NCI-H2196 treated with DMSO at 0.1 percent for 48 hours (cell line): ENCODE measurements around the gene MYBPHL.
"Not testable (repeated sequence)": the region's sequence is repeated elsewhere in the genome, so short reads cannot be mapped to it uniquely, and the experiment has no call there.

ENCODE experiments used
- DNase-seq: peaks from one replicate; lab custom pipeline; 2025; ENCODE audit not compliant: unreplicated experiment; lab: John Stamatoyannopoulos, UW

MYBPHL gene

DNA sequence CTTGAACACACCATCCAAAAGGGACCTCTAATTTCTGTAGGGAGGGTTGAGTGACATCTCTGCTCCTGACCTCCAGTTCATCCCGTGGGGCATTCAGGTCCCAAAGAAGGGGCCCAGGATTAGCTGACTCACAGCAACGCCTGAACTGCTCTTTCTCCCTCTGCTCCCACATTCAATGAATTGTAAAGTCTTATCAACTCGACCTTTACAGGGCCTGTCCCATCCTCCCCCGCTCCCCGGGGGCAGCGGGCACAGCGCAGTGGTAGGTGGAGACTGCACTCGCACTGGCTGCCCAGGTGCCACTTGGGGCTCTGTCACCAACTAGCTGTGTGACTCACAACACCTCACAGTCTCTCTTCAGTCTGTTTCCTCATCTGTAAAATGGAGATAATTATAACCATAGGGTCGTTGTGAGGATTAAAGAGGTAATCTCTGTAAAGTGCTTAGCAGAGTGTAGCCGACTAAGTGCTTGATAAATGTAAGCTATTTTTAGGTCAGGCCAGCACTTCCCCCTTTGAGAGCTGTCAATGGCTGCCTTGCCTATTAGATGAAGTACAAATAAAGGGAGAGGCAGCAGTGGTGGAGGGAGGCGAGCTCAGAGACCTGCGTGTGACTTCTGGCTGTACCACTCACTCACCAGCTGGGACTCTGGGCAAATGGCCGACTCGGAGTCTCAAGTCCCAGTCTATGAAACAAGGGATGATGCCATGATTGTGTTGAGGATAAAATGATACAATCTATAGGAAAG lies 637 bp upstream of the MYBPHL start:
- no peak for DNase-seq

DNA sequence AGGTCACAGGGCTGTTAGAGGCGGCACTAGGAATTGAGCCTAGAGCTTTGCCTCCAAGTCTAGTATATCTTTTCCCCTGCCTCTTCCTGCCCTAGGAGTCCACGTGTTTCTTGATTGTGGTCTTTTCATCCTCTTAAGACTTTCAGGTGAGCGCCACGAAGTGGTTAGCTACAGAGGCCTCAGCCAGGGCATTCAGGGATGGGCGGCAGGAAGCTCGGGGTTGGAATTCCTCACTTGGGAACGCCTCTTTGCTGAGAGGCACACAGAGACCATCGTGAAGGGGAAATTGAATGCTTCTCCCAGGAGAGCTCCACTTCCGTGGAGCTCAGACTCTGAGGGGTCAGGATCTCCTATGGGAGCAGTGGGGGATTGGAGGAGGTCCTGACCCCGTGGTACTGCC lies 820 bp downstream of the MYBPHL start:
- not testable (repeated sequence) for DNase-seq

DNA sequence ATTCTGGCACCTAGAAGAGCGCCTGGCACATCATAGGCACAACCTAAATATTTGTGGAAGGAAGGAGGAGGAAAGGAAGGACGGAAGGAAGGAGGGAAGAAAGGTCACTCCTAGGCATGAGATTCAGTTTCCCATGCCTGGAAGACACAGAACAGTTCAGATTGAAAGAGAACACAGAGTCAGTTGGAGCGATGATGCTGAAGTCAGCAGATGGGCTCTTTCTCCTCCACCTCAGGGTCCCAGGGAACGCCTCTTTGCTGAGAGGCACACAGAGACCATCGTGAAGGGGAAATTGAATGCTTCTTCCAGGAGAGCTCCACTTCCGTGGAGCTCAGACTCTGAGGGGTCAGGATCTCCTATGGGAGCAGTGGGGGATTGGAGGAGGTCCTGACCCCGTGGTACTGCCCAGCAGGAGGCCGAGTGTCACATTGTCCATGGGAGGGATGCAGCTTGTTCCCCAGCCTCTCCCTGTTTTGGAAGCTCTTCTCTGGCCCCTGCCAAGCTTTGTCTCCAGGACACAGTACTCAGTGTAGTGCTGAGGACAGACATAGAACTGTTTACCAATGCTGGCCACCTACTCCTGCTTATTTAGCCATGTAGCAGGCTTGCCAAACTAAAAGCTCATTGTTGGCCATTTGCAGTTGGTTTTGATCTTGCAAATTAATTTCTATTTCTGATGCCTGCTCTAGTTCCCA lies 2.4 kb downstream of the MYBPHL start:
- no peak for DNase-seq

DNA sequence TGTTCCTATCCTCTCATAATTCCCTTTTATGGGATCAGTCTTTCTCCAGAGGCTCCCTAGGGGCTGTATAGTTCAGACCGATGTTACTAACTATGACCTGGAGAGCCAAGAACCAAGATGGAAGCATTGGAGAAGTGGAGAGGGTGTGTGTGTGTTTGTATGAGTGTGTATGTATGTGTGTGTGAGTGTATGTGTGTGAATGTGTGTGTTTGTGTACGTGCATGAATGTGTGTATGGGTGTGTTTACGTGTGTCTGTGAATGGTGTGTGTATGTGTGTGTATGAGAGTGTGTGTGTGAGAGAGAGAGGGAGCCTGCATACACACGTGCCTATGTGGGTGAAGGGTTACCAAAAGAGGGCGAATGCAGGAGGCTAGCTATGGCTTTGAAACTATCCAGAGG lies 4.9 kb downstream of the MYBPHL start:
- no peak for DNase-seq

DNA sequence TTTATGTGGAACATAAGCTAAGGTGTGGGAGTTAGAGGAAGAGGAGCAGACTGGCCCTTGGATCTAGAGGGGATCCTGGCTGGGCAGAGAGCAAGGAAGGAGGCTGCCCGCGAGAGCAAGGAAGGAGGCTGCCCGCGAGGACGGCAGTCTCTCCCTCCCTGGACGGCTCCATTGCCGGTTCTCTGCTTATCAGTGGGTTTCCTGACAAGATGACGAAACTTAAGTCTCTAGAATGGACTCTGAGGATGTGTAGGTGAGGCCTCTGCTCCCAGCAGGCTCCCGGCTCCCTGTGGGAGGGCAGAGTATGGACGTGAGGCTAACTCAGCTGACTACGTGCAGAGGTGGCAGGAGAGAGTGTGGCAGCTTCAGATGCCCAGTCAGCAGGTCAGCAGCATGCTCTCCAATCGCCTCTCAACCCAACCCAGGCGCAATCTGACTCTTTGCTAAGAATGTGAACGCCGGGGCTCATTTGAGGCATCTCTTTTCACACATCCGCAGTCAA lies 6.1 kb downstream of the MYBPHL start:
- no peak for DNase-seq

DNA sequence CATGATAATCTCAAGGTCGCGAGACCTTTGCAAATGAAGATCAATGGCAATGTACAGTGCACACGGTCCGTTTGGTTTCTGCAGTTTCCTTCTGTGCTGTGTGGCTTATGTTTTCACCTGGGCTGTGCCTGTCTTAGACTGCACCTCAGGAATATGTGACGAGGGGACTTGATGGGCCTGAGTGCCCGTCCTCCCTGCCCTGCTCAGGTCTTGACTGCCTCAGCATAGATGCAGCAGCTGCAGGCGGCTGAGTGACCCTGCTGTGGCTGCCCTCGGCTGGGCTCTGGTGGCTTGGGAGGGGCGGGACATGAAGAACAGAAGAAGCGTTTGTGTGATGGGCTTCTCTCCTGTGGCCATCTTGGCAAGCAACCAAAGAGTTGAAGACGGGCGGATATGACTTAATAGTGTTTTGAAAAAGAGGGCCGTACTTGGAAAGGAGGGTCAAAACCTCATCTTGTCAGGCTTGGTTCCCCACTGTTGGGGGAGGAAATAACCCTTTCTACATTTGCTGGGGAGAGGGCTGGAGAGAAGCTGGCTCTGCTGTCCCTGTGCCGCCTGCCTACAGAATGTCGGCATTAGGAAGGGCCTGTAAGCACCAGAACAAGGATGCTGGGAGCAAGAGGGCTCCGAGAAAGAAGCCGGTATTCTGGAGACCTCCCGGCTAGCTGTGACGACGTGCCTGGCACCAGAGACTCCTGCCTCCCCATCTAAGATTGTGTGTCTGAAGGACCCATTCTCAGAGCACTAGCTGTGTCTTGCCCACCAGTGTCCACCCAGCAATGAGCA lies 7.1 kb downstream of the MYBPHL start:
- no peak for DNase-seq

DNA sequence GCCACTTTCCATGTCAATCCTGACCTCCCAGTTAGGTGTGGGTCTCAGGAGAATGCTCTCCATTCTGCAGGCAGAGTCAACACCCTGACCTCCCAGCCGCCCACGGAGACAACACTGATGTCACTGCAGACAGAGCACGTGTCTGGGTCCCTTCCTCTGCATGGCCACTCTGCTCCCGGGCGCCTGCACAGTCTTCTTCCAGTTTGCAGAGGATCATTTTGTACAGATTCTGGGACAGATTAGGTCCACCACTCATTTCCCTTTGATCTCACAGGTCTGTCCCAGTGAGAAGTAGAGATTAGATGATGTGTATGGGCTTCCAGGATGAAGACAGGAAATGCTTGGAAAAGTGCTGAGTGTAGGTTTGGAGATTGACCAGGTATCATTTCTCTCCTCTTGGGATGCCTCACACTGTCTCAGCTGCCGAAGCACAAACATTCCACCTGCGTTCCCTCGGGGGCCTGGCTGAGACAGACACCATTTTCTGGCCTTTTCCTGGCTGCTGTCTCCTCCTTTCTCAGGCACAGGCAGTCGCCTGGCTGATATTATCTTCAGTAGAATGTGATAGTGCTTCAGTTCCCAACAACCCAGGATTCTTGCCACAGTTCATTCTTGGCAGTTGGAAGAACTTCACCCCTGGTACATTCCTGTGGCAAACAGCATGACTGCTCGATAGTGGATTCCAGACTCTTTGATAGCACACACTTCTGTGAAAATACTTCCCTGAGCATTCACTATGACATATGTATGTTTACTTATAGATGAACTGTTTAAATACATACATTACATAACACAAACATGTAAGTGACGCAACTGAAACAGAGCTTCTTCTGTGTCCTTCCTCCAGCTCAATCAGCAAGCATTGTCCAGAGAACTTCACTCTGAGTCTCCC lies 7.9 kb downstream of the MYBPHL start:
- no peak for DNase-seq

DNA sequence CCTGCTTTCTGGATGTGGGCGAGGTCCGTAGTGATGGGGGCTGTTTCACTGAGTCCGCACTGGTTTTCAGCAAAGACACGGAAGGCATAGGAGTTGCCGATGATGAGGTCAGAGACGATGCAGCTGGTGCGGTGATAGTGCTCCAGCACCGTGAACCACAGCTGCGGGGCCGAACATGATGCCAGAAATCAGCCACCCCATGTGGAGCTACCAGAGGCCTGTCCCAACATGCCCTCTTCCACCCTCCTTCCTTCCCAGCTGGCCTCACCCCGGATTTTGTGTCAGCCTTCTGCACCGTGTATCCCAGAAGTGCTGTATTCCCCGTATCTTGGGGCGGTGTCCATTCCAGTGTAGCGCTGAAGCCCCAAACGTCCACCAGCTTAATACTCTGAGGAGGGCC lies 10.0 kb downstream of the MYBPHL start:
- DNase-seq, result no peak

DNA sequence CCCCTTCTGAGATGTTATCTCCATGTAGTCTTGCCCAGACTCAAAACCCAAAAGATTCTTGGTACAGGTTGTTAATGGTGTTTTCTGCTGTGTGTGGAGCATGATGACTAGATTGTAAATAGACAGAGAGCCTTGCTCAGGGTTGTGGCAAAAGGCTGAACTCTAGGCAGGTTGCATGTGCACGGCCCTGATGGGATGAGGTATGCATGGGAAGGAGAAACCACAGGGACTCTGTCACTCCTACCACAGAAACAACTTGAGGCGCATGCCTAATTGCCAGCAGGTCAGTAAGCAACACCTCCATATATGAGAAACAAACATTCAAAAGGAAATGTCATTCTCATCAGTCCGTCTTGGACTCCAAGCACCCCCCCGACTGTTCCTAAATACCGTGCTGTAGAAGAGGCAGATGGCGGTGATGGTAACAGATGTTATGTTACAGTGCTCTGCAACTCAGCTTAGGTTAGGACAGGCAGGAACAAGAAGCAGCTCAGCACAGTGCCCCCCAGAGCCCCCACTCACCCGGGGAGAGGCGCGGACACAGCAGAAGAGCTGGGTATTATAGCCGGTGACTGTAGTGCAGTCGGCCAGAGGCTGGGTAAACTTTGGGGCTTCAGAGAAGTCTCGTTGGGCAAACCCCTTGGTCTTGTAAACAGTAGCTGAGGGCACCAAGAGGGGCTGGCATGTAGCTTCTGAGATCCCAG lies 10.9 kb downstream of the MYBPHL start:
- DNase-seq, result no peak

DNA sequence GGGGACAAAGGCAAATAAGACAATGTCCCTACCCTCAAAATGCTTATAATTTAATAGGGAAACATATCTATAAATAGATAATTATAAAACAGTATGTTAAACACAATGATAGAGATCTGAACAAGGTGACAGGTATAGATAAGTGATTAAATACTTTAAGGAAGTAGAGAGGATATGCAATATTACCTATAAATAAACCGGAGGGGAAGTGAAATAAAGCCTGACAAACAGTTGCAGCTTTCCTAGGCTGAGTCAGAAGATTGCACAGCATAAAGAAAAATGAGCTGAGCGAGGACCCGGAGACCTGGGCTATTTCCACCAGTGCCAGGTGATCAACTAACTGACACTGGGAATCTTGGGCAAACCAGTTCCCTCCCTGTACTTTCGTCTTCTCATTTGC lies 12.3 kb downstream of the MYBPHL start:
- no peak for DNase-seq

DNA sequence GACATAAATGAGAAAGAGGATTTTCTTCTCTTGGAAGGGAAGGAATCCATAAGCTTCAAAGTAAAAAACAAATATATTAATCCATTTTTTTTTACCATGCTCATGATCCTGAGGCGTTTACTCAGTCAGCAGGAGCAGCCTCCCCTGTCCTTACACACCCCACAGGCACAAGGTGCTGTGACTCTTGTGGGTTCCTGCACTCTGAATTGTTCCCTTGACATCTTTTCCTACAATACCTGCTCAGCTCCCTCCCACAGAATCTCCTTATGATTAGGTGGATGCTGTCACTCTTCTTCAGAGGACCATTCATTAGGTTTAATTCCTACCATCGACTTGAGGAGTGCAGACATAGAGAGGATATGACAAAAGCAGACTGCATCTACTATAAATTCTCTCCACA lies 13.8 kb downstream of the MYBPHL start:
- DNase-seq, result no peak

DNA sequence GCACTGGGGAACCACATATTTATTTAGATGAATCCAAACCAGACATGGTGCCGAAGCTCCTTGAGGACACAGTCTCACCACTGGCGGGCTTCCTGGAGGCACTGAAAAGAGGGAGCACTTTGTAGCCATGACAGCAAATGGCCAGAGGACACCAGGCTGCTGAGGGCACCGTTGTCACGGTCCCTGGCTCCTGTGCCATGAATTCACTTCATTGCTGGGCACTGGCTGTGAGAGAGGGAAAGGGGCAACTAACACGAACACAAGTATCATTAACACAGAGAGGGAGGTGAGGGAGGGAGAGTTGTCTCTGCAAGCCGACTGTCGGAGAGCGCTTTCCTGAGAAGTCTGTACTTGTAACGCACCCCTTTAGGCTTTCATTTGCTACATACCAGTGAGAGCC lies 14.4 kb downstream of the MYBPHL start:
- no peak for DNase-seq

DNA sequence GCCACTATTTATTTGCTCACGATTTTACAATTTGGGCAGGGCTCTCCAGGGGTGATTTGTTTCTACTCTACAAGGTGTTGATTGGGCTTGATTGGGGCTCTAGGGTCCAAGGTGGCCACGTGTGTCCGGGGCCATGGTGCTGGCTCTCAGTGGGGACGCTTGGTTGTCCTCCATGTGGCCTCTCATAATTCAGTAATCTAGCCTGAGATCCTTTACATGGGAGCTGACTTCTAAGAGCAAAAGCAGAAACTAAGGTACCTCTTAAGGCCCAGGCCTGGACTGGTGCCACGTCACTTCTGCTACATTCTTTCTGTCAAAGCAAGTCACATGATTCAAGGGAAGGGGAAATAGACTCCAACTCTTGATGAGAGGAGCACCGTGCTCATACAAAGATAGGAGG lies 15.8 kb downstream of the MYBPHL start:
- DNase-seq, result no peak

DNA sequence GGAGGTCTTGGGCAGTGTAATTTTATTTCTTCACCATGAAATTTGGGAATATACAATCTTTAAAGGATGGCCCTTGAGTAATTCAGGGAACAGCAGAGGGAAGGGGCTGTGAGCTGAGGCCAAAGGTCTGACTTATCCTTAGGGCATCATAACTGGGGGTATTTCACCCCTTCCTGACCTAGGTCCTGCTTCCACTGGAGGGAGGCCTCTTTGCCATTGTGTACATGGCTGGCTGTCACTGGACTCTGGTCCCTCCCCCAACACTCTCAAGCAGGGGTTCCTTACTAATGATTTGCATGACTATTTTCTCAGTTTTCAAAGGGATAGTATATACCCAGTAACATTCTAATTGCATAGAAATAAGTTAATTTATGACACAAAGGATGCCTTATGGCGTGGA lies 16.7 kb downstream of the MYBPHL start:
- DNase-seq, result no peak

DNA sequence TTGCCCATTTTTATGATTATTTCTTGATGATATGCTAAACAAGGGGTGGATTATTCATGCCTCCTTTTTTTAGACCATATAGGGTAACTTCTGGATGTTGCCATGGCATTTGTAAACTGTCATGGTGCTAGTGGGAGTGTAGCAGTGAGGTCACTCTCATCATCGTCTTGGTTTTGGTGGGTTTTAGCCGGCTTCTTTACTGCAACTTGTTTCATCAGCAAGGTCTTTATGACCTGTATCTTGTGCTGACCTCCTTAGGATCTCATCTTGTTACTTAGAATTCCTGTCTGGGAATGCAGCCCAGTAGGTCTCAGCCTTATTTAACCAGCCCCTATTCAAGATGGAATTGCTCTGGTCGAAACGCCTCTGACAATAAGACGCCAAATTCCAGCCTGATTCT lies 20.0 kb downstream of the MYBPHL start:
- not testable (repeated sequence) for DNase-seq

DNA sequence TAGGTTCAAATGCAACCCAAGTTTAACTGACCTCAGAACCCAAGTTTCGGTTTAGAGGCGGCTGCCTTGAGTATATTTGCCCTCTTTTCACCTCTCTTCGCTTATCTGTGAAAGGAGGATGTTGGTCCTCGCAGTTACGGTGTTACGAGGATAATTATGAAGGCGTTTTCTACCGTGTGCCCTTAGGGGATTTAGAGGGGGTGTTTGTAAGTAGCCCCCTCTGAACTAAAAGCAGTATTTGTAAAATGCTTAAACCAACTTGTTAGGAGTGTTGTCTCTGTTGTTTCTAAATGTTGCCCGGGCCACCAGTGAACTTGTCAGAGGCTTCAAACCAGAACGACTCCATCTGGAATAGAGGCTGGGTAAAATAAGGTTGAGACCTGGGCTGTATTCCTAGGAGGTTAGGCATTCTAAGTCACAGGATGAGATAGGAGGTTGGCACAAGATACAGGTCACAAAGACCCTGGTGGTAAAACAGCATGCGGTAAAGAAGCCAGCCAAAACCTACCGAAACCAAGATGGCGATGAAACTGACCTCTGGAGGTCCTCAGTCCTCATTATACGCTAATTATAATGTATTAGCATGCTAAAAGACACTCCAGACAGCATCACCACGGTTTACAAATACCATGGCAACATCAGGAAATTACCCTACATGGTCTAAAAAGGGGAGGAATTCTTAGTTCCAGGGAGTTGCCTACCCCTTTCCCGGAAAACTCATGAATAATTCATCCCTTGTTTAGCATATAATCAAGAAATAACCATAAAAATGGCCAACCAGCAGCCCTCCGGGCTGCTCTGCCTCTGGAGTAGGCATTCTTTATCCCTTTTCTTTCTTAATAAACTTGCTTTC lies 22.8 kb downstream of the MYBPHL start:
- DNase-seq, result no peak

DNA sequence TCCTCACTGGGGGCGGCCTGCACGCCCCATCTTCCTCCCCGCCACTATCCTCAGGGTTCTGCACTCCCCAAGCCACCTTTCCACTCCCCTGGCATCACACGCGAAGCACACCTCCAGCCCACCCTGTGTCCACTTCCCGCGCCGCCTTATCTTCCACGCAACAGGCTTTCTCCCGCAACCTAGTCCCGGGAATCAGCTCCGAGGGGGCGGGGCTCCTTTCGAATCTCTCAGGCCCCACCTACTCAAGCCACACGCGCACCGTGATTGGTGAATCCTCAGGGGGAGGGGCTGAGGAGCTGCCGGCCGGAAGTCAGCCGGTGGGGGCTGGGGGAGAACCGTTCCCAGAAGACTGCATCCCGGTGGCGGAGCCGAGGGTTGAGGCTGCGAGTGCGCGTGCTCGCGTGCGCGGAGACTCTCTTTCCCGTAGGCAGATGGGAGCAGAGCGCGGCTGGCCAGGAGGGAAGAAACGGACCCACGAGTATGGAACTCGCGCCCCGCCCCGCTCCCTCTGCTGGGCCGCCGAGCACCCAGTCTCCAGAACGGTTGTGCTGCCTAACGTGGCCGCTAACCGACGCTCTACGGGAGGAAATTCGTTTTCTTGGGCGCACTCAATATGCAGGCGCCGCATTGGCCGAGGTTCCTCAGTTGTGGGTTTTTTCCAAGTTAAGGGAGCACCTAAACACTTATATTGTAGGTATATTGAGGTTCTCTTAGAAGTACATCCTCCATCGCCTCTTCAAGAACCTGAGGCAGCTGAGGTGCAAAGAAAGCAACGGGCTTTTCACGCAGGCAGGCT lies 23.7 kb downstream of the MYBPHL start, which contains the start of gene PSRC1:
TSS of gene PSRC1 (minus strand) at position 194 of the 796 bp plus-strand sequence.
- peak; percentile 96 for DNase-seq

DNA sequence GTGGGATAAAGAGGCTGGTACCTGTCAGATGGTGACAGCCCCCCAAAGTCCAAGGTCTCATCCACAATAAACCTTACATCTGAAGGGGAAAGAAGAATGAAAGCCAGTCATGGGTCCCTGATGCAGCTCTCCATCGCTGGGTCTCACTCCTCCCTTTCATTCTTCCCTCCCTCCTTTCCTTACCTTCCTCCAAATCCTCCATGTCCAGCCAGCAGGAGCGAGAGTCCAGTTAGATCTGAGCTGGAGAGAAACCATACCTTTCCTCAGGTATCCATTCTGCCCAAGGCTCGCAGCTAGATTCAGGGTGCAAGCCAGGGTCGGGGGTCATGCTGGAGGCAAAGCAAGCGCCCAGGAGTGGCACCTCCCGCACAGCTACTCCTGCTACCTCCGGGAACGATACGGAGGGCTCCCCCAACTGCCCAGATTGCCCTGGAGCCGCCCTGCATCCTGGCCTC lies 24.3 kb downstream of the MYBPHL start:
- no peak for DNase-seq
